ENCODE results near the gene MAGI2. TPM values are rescaled to one million over a fixed set of nuclear protein-coding genes. Genes with fewer than 3 reads are reported as not detected.

The MAGI2 gene
- total and polyA plus RNA-seq, 4 donors: 43.4 to 61.3 (median 50.1) TPM

DNA sequence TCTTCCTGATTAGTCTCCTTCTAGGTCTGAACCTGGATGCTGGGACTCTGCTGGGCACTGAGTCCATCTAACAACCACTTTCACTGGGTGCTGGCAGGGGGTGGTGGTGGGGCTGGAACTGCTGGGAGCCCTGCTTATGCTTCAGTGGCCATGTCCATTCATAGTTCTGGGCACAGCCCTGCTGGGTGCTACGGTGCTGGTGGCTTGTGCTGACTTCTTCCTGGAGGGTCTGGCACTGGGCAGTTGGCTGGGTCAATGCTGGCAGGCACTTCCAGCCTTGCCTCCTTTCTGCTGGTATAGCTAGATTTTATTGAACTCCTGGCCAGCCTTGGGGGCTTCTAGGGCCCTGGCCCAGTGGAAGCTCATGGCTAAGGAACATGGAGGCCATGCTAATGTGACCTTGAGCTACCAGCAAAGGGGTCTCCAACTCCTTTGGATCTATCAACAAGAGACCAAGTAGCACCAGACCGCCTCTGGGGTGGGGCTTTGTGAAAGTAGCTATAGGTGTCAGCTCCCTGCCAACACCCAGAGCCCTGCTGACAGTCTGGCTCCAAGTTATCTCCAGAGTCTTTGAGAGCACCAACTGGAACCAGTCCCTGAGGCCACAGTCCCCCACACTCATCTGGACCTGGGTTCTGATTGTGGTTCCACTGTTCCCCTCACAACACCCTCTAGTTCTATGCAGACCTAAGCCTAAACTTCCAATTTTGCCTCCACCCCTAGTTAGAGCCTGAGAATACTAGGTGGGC, 99.6 kb downstream of the MAGI2 start:
- H3K27ac ChIP-seq (ENCODE audit: low read depth, low read length): no peak overlapping the region
- no peaks in the 10 kb centered on the region for H3K27me3 ChIP-seq (ENCODE audit: control insufficient read depth, insufficient read depth, low read length)
- no peaks in the 10 kb centered on the region for H3K4me1 ChIP-seq (ENCODE audit: control insufficient read depth, insufficient read depth, low read length)
- WGBS (ENCODE audit: insufficient coverage): 94% methylated on average over 1 of the region's 2 CpGs
- no peaks in the 10 kb centered on the region for H3K9me3 ChIP-seq (ENCODE audit: control insufficient read depth, insufficient read depth, low read length)
- no peak overlapping the region for H3K4me3 ChIP-seq (ENCODE audit: low read depth, low read length)
- no peaks in the 10 kb centered on the region for H3K36me3 ChIP-seq (ENCODE audit: control insufficient read depth, insufficient read depth, low read length)
- no peak for DNase-seq (ENCODE audit: low read depth in 4 of 6, low spot score in 6 of 6)

DNA sequence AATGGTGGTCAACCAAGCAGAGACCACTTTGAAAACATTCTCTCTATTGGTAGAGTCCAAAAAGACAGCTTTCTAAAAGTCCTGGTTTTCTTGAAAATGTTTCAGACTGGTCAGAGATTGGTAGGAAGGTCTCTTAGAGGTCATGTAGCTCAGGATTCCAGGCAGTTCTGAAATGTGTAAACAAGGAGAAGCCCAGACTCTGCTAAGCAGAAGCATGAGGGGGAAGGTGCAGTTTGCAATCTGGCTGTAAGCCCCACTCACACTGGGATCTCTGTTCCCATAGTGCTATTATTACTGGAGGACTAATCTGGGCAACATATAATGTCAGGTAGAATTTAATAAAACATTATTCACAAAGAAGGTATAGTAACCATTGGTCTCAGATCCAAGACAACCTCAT, 101.1 kb downstream of the MAGI2 start:
- Histone ChIP-seq H3K4me3 (ENCODE audit: low read depth, low read length) (no peak overlapping the region), H3K4me1 (ENCODE audit: control insufficient read depth, insufficient read depth, low read length) (no peaks in the 10 kb centered on the region), H3K27ac (ENCODE audit: low read depth, low read length) (no peak overlapping the region), H3K27me3 (ENCODE audit: control insufficient read depth, insufficient read depth, low read length) (no peaks in the 10 kb centered on the region), H3K36me3 (ENCODE audit: control insufficient read depth, insufficient read depth, low read length) (no peaks in the 10 kb centered on the region), H3K9me3 (ENCODE audit: control insufficient read depth, insufficient read depth, low read length) (no peaks in the 10 kb centered on the region)
- DNase-seq (ENCODE audit: low read depth in 4 of 6, low spot score in 6 of 6): no peak

DNA sequence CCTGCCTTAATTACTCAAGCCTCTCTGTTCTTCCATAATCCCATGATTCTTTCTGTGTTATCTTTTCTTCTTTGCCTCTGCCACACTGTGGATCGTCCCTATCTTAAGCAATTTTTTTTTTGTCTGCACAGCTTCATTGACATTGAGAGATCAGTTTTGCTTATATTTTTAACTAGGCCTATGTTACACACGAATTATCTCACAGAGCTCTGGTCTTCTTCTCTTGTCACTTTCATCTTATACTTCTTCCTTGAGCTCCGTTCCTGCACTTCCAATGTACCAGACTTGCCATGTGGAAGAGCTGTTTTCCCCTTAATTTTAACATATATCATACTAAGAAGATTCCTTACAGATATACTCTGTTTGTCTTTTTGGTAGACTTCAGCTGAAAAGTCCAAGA, 106.1 kb downstream of the MAGI2 start:
- H3K4me3 ChIP-seq (ENCODE audit: low read depth, low read length): no peak overlapping the region
- 79% methylated on average over 2 of the region's 3 CpGs for WGBS (ENCODE audit: insufficient coverage)
- no peaks in the 10 kb centered on the region for H3K27me3 ChIP-seq (ENCODE audit: control insufficient read depth, insufficient read depth, low read length)
- no peaks in the 10 kb centered on the region for H3K4me1 ChIP-seq (ENCODE audit: control insufficient read depth, insufficient read depth, low read length)
- DNase-seq (ENCODE audit: low read depth in 4 of 6, low spot score in 6 of 6): no peak
- no peaks in the 10 kb centered on the region for H3K9me3 ChIP-seq (ENCODE audit: control insufficient read depth, insufficient read depth, low read length)
- H3K27ac ChIP-seq (ENCODE audit: low read depth, low read length): no peak overlapping the region
- no peaks in the 10 kb centered on the region for H3K36me3 ChIP-seq (ENCODE audit: control insufficient read depth, insufficient read depth, low read length)

DNA sequence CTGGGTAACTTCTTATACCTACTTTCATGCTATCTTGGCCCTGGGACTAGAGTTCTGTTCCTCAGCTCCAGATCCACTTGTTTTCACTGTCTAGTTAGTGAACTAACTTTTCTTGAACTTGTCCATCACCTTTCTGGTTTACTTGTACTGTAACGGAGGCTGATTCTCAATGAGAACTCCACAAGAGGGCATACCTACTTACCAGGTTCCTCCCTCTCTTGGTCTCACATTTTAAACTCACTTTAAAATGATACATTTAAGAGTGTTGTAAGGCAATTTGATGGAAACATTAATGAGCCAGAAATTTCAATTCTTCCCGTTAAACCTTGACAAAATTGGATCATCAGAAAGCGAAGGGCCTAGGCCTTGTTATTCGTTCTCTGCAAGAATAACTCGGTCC, 111.6 kb downstream of the MAGI2 start:
- Histone ChIP-seq H3K36me3 (ENCODE audit: control insufficient read depth, insufficient read depth, low read length) (no peaks in the 10 kb centered on the region), H3K4me1 (ENCODE audit: control insufficient read depth, insufficient read depth, low read length) (no peaks in the 10 kb centered on the region), H3K9me3 (ENCODE audit: control insufficient read depth, insufficient read depth, low read length) (no peaks in the 10 kb centered on the region), H3K27ac (ENCODE audit: low read depth, low read length) (no peak overlapping the region), H3K4me3 (ENCODE audit: low read depth, low read length) (no peak overlapping the region), H3K27me3 (ENCODE audit: control insufficient read depth, insufficient read depth, low read length) (no peaks in the 10 kb centered on the region)
- no peak for DNase-seq (ENCODE audit: low read depth in 4 of 6, low spot score in 6 of 6)
- WGBS (ENCODE audit: insufficient coverage): no CpG with 5 or more reads among the region's 5 CpGs

DNA sequence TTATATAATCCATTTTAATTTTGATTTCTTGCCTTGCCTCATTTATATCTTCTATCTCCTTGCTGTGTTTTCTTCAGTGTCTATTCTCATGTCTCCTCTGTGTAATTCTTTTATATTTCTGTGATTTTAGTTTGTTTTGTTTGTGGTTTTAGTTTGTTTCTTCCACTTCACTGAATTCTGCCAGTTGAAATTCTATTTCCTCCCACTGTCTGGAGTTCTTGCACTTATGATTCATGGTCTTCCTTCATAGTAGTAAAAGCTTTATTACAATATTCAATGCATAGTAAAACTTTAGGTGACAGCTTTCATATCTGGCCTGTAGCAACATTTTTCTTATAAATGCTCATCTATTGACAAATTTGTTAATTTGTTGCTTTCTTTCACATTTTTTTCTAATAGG, 113.3 kb downstream of the MAGI2 start:
- H3K27ac ChIP-seq (ENCODE audit: low read depth, low read length): no peak overlapping the region
- H3K4me3 ChIP-seq (ENCODE audit: low read depth, low read length): no peak overlapping the region
- H3K36me3 ChIP-seq (ENCODE audit: control insufficient read depth, insufficient read depth, low read length): no peaks in the 10 kb centered on the region
- H3K27me3 ChIP-seq (ENCODE audit: control insufficient read depth, insufficient read depth, low read length): no peaks in the 10 kb centered on the region
- H3K9me3 ChIP-seq (ENCODE audit: control insufficient read depth, insufficient read depth, low read length): no peaks in the 10 kb centered on the region
- H3K4me1 ChIP-seq (ENCODE audit: control insufficient read depth, insufficient read depth, low read length): no peaks in the 10 kb centered on the region
- no peak for DNase-seq (ENCODE audit: low read depth in 4 of 6, low spot score in 6 of 6)

DNA sequence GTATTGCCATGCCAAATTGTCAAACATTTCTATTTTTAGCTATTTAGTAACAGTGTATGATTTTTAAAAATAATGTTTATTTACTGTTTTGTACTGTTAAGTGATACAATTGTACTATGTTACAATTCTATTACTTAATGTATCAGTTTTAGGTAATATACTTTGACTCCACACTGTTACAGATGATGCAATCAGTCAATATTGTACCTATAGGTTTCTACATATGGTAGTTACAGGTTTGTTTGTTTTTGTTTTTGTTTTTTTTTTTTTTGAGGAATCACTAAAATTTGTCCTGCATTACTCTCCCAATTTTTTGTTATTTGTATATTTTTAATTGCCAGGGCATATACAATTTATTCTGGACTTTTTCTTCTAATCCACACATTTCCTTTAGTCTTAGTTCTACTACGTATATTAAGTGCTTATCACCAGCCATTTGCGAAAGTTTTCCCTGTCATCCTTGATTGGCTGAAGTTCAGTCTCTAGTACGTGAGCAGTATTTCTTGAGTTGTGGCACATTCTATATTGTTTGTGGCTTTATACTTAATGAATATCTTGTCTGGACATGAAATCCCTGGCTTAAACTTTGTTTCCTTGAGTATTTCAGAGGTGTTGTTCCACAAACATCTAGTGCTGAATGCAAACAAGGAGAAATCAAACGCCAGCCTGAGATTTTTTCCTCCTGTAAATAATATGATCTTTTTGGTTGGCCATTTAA, 114.1 kb downstream of the MAGI2 start:
- H3K4me3 ChIP-seq (ENCODE audit: low read depth, low read length): no peak overlapping the region
- H3K9me3 ChIP-seq (ENCODE audit: control insufficient read depth, insufficient read depth, low read length): no peaks in the 10 kb centered on the region
- no peaks in the 10 kb centered on the region for H3K4me1 ChIP-seq (ENCODE audit: control insufficient read depth, insufficient read depth, low read length)
- WGBS (ENCODE audit: insufficient coverage): 100% methylated on average over 1 of the region's 4 CpGs
- DNase-seq (ENCODE audit: low read depth in 4 of 6, low spot score in 6 of 6): no peak
- H3K27ac ChIP-seq (ENCODE audit: low read depth, low read length): no peak overlapping the region
- H3K27me3 ChIP-seq (ENCODE audit: control insufficient read depth, insufficient read depth, low read length): no peaks in the 10 kb centered on the region
- no peaks in the 10 kb centered on the region for H3K36me3 ChIP-seq (ENCODE audit: control insufficient read depth, insufficient read depth, low read length)

DNA sequence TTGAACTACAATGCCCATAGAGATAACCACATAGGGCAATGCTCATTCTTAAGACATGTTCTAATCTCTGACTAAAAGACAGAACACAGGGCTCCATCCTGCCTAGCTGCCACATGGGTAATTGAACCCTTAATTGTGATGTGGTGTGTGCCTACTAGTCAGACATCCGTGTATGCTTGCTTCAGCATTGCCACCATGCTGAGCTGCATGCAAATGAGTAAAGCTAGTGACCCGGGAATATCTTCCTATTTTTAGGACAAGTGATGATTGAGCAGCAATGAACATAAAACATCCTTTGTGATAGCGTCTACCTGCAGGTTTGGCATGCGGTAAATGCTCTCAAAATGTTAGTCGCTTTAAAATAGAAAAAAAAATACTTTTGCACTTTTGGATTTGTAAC, 115.8 kb downstream of the MAGI2 start:
- Histone ChIP-seq H3K4me1 (ENCODE audit: control insufficient read depth, insufficient read depth, low read length) (no peaks in the 10 kb centered on the region), H3K27me3 (ENCODE audit: control insufficient read depth, insufficient read depth, low read length) (no peaks in the 10 kb centered on the region), H3K4me3 (ENCODE audit: low read depth, low read length) (peak overlapping the region; percentile 10), H3K27ac (ENCODE audit: low read depth, low read length) (peak overlapping the region; percentile 8), H3K36me3 (ENCODE audit: control insufficient read depth, insufficient read depth, low read length) (no peaks in the 10 kb centered on the region), H3K9me3 (ENCODE audit: control insufficient read depth, insufficient read depth, low read length) (no peaks in the 10 kb centered on the region)
- WGBS (ENCODE audit: insufficient coverage): 18% methylated on average over 4 of the region's 5 CpGs
- peak; percentile 15 to 88 (median 45) for DNase-seq (ENCODE audit: low read depth in 4 of 6, low spot score in 6 of 6)

DNA sequence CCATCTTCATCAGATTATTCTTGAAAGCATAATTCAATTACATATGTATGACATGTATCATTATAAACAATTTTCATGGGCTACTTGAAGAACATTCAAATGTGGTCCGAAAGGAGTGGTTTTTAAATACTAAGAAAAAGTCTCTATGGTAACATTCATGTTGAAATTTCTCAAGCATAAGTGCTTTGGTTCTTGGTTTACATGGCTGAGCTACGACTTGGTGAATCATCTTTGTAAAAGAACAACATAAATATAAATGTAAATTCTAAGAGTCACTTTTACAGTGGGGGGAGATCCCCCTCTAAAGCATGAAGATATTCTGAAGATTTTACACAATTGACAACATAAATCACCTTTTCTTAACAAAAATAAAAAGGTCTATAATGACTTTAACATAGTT, 118.6 kb downstream of the MAGI2 start:
- no peak overlapping the region for H3K4me3 ChIP-seq (ENCODE audit: low read depth, low read length)
- H3K27ac ChIP-seq (ENCODE audit: low read depth, low read length): no peak overlapping the region
- WGBS (ENCODE audit: insufficient coverage): no CpG with 5 or more reads among the region's 2 CpGs
- H3K36me3 ChIP-seq (ENCODE audit: control insufficient read depth, insufficient read depth, low read length): no peaks in the 10 kb centered on the region
- no peaks in the 10 kb centered on the region for H3K4me1 ChIP-seq (ENCODE audit: control insufficient read depth, insufficient read depth, low read length)
- no peaks in the 10 kb centered on the region for H3K27me3 ChIP-seq (ENCODE audit: control insufficient read depth, insufficient read depth, low read length)
- no peaks in the 10 kb centered on the region for H3K9me3 ChIP-seq (ENCODE audit: control insufficient read depth, insufficient read depth, low read length)
- DNase-seq (ENCODE audit: low read depth in 4 of 6, low spot score in 6 of 6): no peak

DNA sequence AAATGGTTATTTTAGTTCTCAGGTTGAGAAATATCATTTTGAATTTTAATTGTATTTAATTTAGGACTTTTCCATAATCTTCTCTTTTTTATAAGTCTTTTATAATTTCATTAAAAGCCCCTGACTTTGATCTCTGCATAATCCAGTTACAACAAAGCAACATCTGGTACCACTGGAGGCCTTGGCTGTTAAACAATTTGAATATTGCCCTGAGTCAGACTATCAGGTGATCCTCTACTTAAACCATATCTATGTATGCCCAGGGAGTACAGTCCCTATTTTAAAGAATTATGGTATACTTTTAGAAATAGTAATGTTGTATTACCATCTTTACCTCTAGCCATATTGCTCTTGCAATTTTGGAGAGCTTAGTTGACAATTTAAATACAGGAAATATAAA, 119.1 kb downstream of the MAGI2 start:
- Histone ChIP-seq H3K36me3 (ENCODE audit: control insufficient read depth, insufficient read depth, low read length) (no peaks in the 10 kb centered on the region), H3K27ac (ENCODE audit: low read depth, low read length) (no peak overlapping the region), H3K27me3 (ENCODE audit: control insufficient read depth, insufficient read depth, low read length) (no peaks in the 10 kb centered on the region), H3K4me3 (ENCODE audit: low read depth, low read length) (no peak overlapping the region), H3K9me3 (ENCODE audit: control insufficient read depth, insufficient read depth, low read length) (no peaks in the 10 kb centered on the region), H3K4me1 (ENCODE audit: control insufficient read depth, insufficient read depth, low read length) (no peaks in the 10 kb centered on the region)
- no peak for DNase-seq (ENCODE audit: low read depth in 4 of 6, low spot score in 6 of 6)

DNA sequence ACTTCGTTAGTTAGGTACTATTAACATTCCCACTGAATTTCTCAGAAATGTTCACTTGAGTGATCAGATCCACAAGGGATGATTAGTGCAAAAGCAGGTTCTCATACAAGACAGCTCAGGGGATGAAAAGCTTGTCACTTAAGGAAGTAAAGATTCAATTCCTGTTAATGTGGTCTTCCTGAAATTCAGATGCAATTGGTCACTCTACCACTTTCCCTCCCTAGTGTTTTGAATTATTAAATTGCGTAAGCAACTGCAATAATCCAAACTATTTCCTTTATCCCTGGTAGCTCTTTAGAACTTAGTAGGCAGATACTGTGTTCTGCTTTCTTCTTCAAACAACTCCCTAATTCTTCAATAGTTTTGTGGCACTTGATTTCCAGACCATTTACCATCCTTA, 121.4 kb downstream of the MAGI2 start:
- Histone ChIP-seq H3K9me3 (ENCODE audit: control insufficient read depth, insufficient read depth, low read length) (no peaks in the 10 kb centered on the region), H3K27ac (ENCODE audit: low read depth, low read length) (no peak overlapping the region), H3K36me3 (ENCODE audit: control insufficient read depth, insufficient read depth, low read length) (no peaks in the 10 kb centered on the region), H3K27me3 (ENCODE audit: control insufficient read depth, insufficient read depth, low read length) (no peaks in the 10 kb centered on the region), H3K4me3 (ENCODE audit: low read depth, low read length) (no peak overlapping the region), H3K4me1 (ENCODE audit: control insufficient read depth, insufficient read depth, low read length) (no peaks in the 10 kb centered on the region)
- DNase-seq (ENCODE audit: low read depth in 4 of 6, low spot score in 6 of 6): no peak
- 0% methylated on average over 1 of the region's 2 CpGs for WGBS (ENCODE audit: insufficient coverage)

Measured in spinal cord (tissue), 10 donors.